Measurements from ENCODE around the gene CTSD. TPM values are rescaled to one million over a fixed set of nuclear protein-coding genes. Genes with fewer than 3 reads are reported as not detected.

CTSD gene
- polyA plus RNA-seq, 2 of the 4 experiments (the other 2 are of a cell fraction), result 74.0 to 310 TPM

GRCh38 chr11:1742869-1743584 lies 20.7 kb downstream of the CTSD start:
- H3K4me3 ChIP-seq, result no peak overlapping the region
- ChIA-PET POLR2A (no interaction called here), CTCF (interaction anchor here (0.7 to 2.0 kb wide), 3 partner anchors 49 to 408 kb away, joined by 3 to 10 read pairs (median 5); no protein-coding TSS in a partner anchor)
- no peaks in the 10 kb centered on the region for H3K4me1 ChIP-seq
- ATAC-seq (no peak), DNase-seq (ENCODE audit: low read depth in 1 of 2, low spot score in 1 of 2) (no peak), FAIRE-seq (no peak)
- no peaks in the 10 kb centered on the region for H3K9me3 ChIP-seq
- no peak overlapping the region for H3K27ac ChIP-seq
- TF ChIP-seq RAD21 (conservative IDR thresholded peaks at IDR 0.05 in 1 of 2, IDR thresholded peaks at IDR 0.05 in 1 of 2) (no peak), BHLHE40 (IDR thresholded peaks at IDR 0.05; ENCODE audit: low read depth, low read length) (no peak), ZFP36 (IDR thresholded peaks at IDR 0.05; ENCODE audit: borderline replicate concordance, partially characterized antibody) (no peak), MAFK (IDR thresholded peaks at IDR 0.05; ENCODE audit: partially characterized antibody) (no peak), HOXB13 (CRISPR knock-in tag; IDR thresholded peaks at IDR 0.05; ENCODE audit: low read depth) (no peak), MYC (IDR thresholded peaks at IDR 0.05; ENCODE audit: borderline replicate concordance, low read length) (no peak), CBX8 (IDR thresholded peaks at IDR 0.05) (no peak), GATA3 (IDR thresholded peaks at IDR 0.05; ENCODE audit: borderline replicate concordance) (no peak), PHF8 (IDR thresholded peaks at IDR 0.05; ENCODE audit: borderline replicate concordance, low read depth) (no peak), ZSCAN20 (CRISPR knock-in tag; IDR thresholded peaks at IDR 0.05) (no peak), NFE2L2 (conservative IDR thresholded peaks at IDR 0.05; ENCODE audit: low read length) (no peak), ZNF302 (CRISPR knock-in tag; IDR thresholded peaks at IDR 0.05) (no peak), EP300 (IDR thresholded peaks at IDR 0.05) (no peak), FOXS1 (CRISPR knock-in tag; IDR thresholded peaks at IDR 0.05) (no peak), TP53 (CRISPR knock-in tag; IDR thresholded peaks at IDR 0.05) (no peak), SREBF2 (IDR thresholded peaks at IDR 0.05) (no peak), TFCP2L1 (CRISPR knock-in tag; IDR thresholded peaks at IDR 0.05) (no peak), JUNB (IDR thresholded peaks at IDR 0.05) (no peak), HOXB5 (CRISPR knock-in tag; IDR thresholded peaks at IDR 0.05) (no peak)
- no peak overlapping the region for H3K4me2 ChIP-seq
- 46% methylated on average over 3 of the region's 3 CpGs for WGBS (ENCODE audit: missing lambda C conversion rate)

- FAIRE-seq (no peak), ATAC-seq (no peak), DNase-seq (ENCODE audit: low read depth in 1 of 2, low spot score in 1 of 2) (no peak)
- ChIA-PET POLR2A (no interaction called here), CTCF (interaction anchor here (0.7 kb wide), 1 partner anchor 27 kb away, joined by 3 read pairs; no protein-coding TSS in a partner anchor)
- H3K4me2 ChIP-seq, result no peak overlapping the region
- H3K4me1 ChIP-seq, result no peaks in the 10 kb centered on the region
- WGBS (ENCODE audit: missing lambda C conversion rate), result 35% methylated on average over 4 of the region's 4 CpGs
- peaks cover 6% of the 10 kb centered on the region for H3K9me3 ChIP-seq
- TF ChIP-seq EHMT2 (IDR thresholded peaks at IDR 0.05; ENCODE audit: low read depth) (no peak), SMC3 (IDR thresholded peaks at IDR 0.05) (no peak), CHD2 (IDR thresholded peaks at IDR 0.05; ENCODE audit: low read length, partially characterized antibody) (no peak), POLR2AphosphoS2 (conservative IDR thresholded peaks at IDR 0.05; ENCODE audit: low read length) (no peak), RFX5 (IDR thresholded peaks at IDR 0.05) (no peak), PBX3 (IDR thresholded peaks at IDR 0.05) (no peak), GATA3 (IDR thresholded peaks at IDR 0.05; ENCODE audit: borderline replicate concordance) (no peak), BHLHE40 (IDR thresholded peaks at IDR 0.05; ENCODE audit: low read depth, low read length) (no peak), HMGXB4 (CRISPR knock-in tag; IDR thresholded peaks at IDR 0.05; ENCODE audit: borderline replicate concordance) (no peak), ZNF302 (CRISPR knock-in tag; IDR thresholded peaks at IDR 0.05) (no peak), REST (IDR thresholded peaks at IDR 0.05) (no peak), ZSCAN20 (CRISPR knock-in tag; IDR thresholded peaks at IDR 0.05) (no peak), JUN (IDR thresholded peaks at IDR 0.05) (no peak), CBX2 (IDR thresholded peaks at IDR 0.05; ENCODE audit: borderline replicate concordance, low read depth) (no peak), SREBF2 (IDR thresholded peaks at IDR 0.05) (no peak), KDM5A (IDR thresholded peaks at IDR 0.05) (no peak), CTCF (IDR thresholded peaks at IDR 0.05) (no peak)
- H3K4me3 ChIP-seq, result no peak overlapping the region
- H3K27ac ChIP-seq, result no peak overlapping the region
Measured at GRCh38 chr11:1742371-1742770, 21.4 kb downstream of the CTSD start.

Measured in A549 (cell line).